Measurements from ENCODE around the gene NUMBL. TPM values are rescaled to one million over a fixed set of nuclear protein-coding genes. Genes with fewer than 3 reads are reported as not detected.

Gene NUMBL
- total and polyA plus RNA-seq, 2 of the 13 experiments (the other 11 are each of a cell fraction or from before 2014, with no cell fraction given), result 0.49 to 2.3 TPM

DNA sequence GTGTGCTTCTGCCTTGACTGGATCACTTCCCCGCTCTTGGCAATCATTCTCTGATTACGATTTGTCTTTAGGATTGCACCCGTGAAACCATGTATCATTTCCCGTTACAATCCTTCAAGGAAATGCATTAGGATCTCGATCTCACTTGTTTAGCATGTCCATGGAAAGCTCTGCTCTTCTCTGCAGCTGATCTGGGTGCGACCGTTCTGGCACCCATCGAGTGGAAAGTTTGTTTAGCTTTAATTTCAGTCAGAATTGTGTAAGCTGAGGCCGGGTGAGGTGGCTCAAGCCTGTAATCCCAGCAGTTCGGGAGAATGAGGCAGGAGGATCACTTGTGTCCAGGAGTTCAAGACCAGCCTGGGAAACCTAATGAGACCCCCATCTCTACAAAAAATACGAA, 30.9 kb downstream of the NUMBL start:
- POLR2A ChIA-PET, result no interaction called here
- in situ Hi-C loops (cut with HindIII; ENCODE audit: extremely low pct_ligation_motif_present, low pct_unique_long_range_greater_than_20kb), result loop anchor here (25.0 kb wide), 1 partner anchor 478 kb away; no protein-coding TSS in a partner anchor

More for the DNA sequence above, 30.9 kb downstream of the NUMBL start:
- ATAC-seq, result no peak
- no peak for FAIRE-seq
- no TSS peak for BruUV-seq (replicated peaks)
- intact Hi-C loops (cut with micrococcal nuclease; ENCODE audit: unreplicated experiment), result no loop called here
- H3K4me2 ChIP-seq (ENCODE audit: low read depth, low read length), result no peak overlapping the region
- no peak for DNase-seq (ENCODE audit: low spot score)
- H3K27ac ChIP-seq (ENCODE audit: extremely low read length, insufficient read depth, low read length), result no peak overlapping the region
- H3K9me3 ChIP-seq (ENCODE audit: low read length), result no peaks in the 10 kb centered on the region
- CTCF ChIA-PET (ENCODE audit: low intra/inter-chr PET ratio, low total read pairs), result no interaction called here
- H3K27me3 ChIP-seq (ENCODE audit: control insufficient read depth in 1 of 2, insufficient read depth in 2 of 2, low read length in 2 of 2), result peaks cover 3 to 37% of the 10 kb centered on the region in 2 experiments; a peak in 3 of 5 replicates
- WGBS (ENCODE audit: low lambda C conversion rate), result 24% methylated on average over 11 of the region's 11 CpGs
- TF ChIP-seq ZNF558 (CRISPR knock-in tag; IDR thresholded peaks at IDR 0.05; ENCODE audit: borderline replicate concordance), result no peak
- TF ChIP-seq, protein P1, sequence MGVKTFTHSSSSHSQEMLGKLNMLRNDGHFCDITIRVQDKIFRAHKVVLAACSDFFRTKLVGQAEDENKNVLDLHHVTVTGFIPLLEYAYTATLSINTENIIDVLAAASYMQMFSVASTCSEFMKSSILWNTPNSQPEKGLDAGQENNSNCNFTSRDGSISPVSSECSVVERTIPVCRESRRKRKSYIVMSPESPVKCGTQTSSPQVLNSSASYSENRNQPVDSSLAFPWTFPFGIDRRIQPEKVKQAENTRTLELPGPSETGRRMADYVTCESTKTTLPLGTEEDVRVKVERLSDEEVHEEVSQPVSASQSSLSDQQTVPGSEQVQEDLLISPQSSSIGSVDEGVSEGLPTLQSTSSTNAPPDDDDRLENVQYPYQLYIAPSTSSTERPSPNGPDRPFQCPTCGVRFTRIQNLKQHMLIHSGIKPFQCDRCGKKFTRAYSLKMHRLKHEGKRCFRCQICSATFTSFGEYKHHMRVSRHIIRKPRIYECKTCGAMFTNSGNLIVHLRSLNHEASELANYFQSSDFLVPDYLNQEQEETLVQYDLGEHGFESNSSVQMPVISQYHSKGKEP (CRISPR knock-in tag; IDR thresholded peaks at IDR 0.05), result no peak
- TF ChIP-seq BRCA1 (CRISPR knock-in tag; IDR thresholded peaks at IDR 0.05), result no peak
- no peak for TF ChIP-seq ZNF547 (CRISPR knock-in tag; IDR thresholded peaks at IDR 0.05)
- TF ChIP-seq SCMH1 (CRISPR knock-in tag; IDR thresholded peaks at IDR 0.05; ENCODE audit: borderline replicate concordance), result no peak
- TF ChIP-seq CTCF (CRISPR knock-in tag; IDR thresholded peaks at IDR 0.05), result no peak
- TF ChIP-seq IRX3 (CRISPR knock-in tag; IDR thresholded peaks at IDR 0.05; ENCODE audit: borderline replicate concordance, low read depth), result no peak
- no peak for TF ChIP-seq HMG20B (CRISPR knock-in tag; conservative IDR thresholded peaks at IDR 0.05)
- TF ChIP-seq ZNF12 (CRISPR knock-in tag; IDR thresholded peaks at IDR 0.05), result no peak
- no peak for TF ChIP-seq MEIS2 (CRISPR knock-in tag; IDR thresholded peaks at IDR 0.05)
- TF ChIP-seq NR2F1 (CRISPR knock-in tag; IDR thresholded peaks at IDR 0.05), result no peak
- TF ChIP-seq, protein P2, sequence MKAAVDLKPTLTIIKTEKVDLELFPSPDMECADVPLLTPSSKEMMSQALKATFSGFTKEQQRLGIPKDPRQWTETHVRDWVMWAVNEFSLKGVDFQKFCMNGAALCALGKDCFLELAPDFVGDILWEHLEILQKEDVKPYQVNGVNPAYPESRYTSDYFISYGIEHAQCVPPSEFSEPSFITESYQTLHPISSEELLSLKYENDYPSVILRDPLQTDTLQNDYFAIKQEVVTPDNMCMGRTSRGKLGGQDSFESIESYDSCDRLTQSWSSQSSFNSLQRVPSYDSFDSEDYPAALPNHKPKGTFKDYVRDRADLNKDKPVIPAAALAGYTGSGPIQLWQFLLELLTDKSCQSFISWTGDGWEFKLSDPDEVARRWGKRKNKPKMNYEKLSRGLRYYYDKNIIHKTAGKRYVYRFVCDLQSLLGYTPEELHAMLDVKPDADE (CRISPR knock-in tag; IDR thresholded peaks at IDR 0.05), result no peak
- no peak for TF ChIP-seq ZNF253 (CRISPR knock-in tag; IDR thresholded peaks at IDR 0.05; ENCODE audit: borderline replicate concordance)
- no peak for TF ChIP-seq ZXDC (CRISPR knock-in tag; IDR thresholded peaks at IDR 0.05)
- peaks cover 11% of the 10 kb centered on the region for H3K4me1 ChIP-seq (ENCODE audit: insufficient read depth, low read length)
- no peak overlapping the region for H3K4me3 ChIP-seq (replicated peaks in 1 of 3; ENCODE audit: insufficient read depth in 1 of 3, low read depth in 2 of 3, low read length in 3 of 3)
- no peaks in the 10 kb centered on the region for H3K36me3 ChIP-seq (replicated peaks in 1 of 2; ENCODE audit: control insufficient read depth in 1 of 2, insufficient read depth in 2 of 2, low read length in 2 of 2)
- H3K9ac ChIP-seq (ENCODE audit: insufficient read depth, low read depth, low read length), result no peak overlapping the region
- H2AFZ ChIP-seq (ENCODE audit: low read length), result no peak overlapping the region
- H3K79me2 ChIP-seq (ENCODE audit: insufficient read depth, low read length), result no peaks in the 10 kb centered on the region
- H4K20me1 ChIP-seq (ENCODE audit: insufficient read depth, low read length), result no peaks in the 10 kb centered on the region

All from HepG2 (cell line).